Stimulated activated naive CD8-positive, alpha-beta T cell treated with anti-CD3 and anti-CD28 coated beads, Interleukin-15, amount 100 ng/mL, for 72 hours (primary cell): ENCODE measurements around the gene RAB3C.

Source experiments
- ATAC-seq: fragments of 150-1000 bp; cut with Tn5 transposase; 2 replicates; pipeline ENCODE4 v1.10.0; 2021; ENCODE audit warnings: mild to moderate bottlenecking, moderate library complexity
- DNase-seq, 2 donors: peaks; one replicate each; pipeline ENCODE4 v3.0.0; 2021 to 2022
- H3K27ac Mint-ChIP-seq, 2 donors: one replicate each; pipeline ENCODE4 v1.8.0; 2022; ENCODE audit warnings: mild to moderate bottlenecking in 2 of 2, mixed read lengths in 2 of 2, moderate library complexity in 2 of 2
- H3K27me3 Mint-ChIP-seq: one replicate; pipeline ENCODE4 v1.8.0; 2022; ENCODE audit warnings: mixed read lengths
- H3K4me1 Mint-ChIP-seq: one replicate; pipeline ENCODE4 v1.8.0; 2022; ENCODE audit warnings: mild to moderate bottlenecking, mixed read lengths
- H3K4me3 Mint-ChIP-seq, 2 donors: one replicate each; pipeline ENCODE4 v1.8.0; 2022; ENCODE audit warnings: mild to moderate bottlenecking in 2 of 2, mixed read lengths in 2 of 2, moderate library complexity in 1 of 2
- H3K9me3 Mint-ChIP-seq, 2 donors: one replicate each; pipeline ENCODE4 v1.8.0; 2022; ENCODE audit warnings: mixed read lengths in 2 of 2

The RAB3C gene

GRCh38 chr5:58718269-58718978 is 135.5 kb downstream of the RAB3C start:
- ATAC-seq = no peak
- Mint-ChIP-seq H3K9me3 (peaks cover 0 to 7% of the 10 kb centered on the region in 2 donors), H3K27me3 (no peaks in the 10 kb centered on the region)

DNA sequence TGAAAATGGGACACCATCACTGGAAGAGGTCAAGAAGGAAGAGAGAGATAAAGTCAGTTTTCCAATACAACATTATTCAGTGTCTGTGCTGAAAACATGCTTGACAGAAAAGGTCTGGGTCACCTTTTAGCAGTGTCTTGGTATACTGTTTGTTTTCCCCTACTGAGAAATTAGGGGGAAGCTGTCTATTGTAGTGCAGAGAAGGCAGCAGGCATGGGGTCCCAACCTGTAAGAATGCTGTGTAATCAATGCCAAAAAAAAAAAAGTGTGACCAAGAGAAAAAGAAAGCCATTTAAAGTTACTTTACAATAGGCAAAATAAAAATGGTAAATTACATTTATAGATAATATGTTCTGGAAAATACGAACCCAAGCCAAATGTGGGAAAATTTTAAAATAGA is 139.3 kb downstream of the RAB3C start:
- ATAC-seq (no peak), DNase-seq (no peak)
- H3K4me1 Mint-ChIP-seq = no peaks in the 10 kb centered on the region
- H3K4me3 Mint-ChIP-seq = no peak overlapping the region
- H3K27ac Mint-ChIP-seq = no peak overlapping the region
- H3K27me3 Mint-ChIP-seq = no peaks in the 10 kb centered on the region
- no peaks in the 10 kb centered on the region for H3K9me3 Mint-ChIP-seq

More at GRCh38 chr5:58718269-58718978, 135.5 kb downstream of the RAB3C start:
- H3K4me1 Mint-ChIP-seq = no peaks in the 10 kb centered on the region
- no peak for DNase-seq
- H3K4me3 Mint-ChIP-seq = no peak overlapping the region
- H3K27ac Mint-ChIP-seq = no peak overlapping the region

DNA sequence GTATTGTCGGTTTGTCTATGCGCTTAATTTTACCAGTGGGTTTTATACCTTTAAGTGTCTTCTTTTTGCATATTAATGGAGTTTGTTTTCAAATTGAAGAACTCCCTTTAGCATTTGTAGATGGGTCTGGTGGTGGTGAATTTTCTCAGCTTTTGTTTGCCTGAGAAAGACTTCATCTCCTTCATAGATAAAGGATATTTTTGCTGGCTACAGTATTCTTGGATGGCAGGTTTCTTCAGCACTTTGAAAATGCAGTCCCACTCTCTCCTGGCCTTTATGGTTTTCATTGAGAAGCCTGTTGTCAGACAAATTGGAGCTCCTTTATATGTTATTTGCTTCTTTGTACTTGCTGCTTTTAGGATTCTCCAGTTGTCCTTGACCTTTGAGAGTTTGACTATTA is 142.1 kb downstream of the RAB3C start:
- H3K27ac Mint-ChIP-seq = no peak overlapping the region
- H3K4me1 Mint-ChIP-seq = no peaks in the 10 kb centered on the region
- ATAC-seq (no peak), DNase-seq (no peak)
- no peaks in the 10 kb centered on the region for H3K9me3 Mint-ChIP-seq
- no peak overlapping the region for H3K4me3 Mint-ChIP-seq
- no peaks in the 10 kb centered on the region for H3K27me3 Mint-ChIP-seq

GRCh38 chr5:58731641-58732040 is 148.8 kb downstream of the RAB3C start:
- no peak for ATAC-seq
- H3K27me3 Mint-ChIP-seq = no peaks in the 10 kb centered on the region
- DNase-seq = no peak
- H3K27ac Mint-ChIP-seq = no peak overlapping the region
- H3K4me1 Mint-ChIP-seq = no peaks in the 10 kb centered on the region
- H3K9me3 Mint-ChIP-seq = no peaks in the 10 kb centered on the region
- no peak overlapping the region for H3K4me3 Mint-ChIP-seq

GRCh38 chr5:58735637-58736036 is 152.8 kb downstream of the RAB3C start:
- no peaks in the 10 kb centered on the region for H3K27me3 Mint-ChIP-seq

GRCh38 chr5:58736214-58736613 is 153.3 kb downstream of the RAB3C start:
- Mint-ChIP-seq H3K4me3 (no peak overlapping the region), H3K27ac (no peak overlapping the region), H3K27me3 (no peaks in the 10 kb centered on the region), H3K9me3 (no peaks in the 10 kb centered on the region), H3K4me1 (no peaks in the 10 kb centered on the region)
- no peak for DNase-seq
- no peak for ATAC-seq

More at GRCh38 chr5:58735637-58736036, 152.8 kb downstream of the RAB3C start:
- no peaks in the 10 kb centered on the region for H3K4me1 Mint-ChIP-seq
- H3K9me3 Mint-ChIP-seq = no peaks in the 10 kb centered on the region
- H3K27ac Mint-ChIP-seq = no peak overlapping the region
- no peak overlapping the region for H3K4me3 Mint-ChIP-seq
- ATAC-seq (no peak), DNase-seq (no peak)

GRCh38 chr5:58737671-58738070 is 154.8 kb downstream of the RAB3C start:
- no peaks in the 10 kb centered on the region for H3K9me3 Mint-ChIP-seq
- ATAC-seq = no peak

GRCh38 chr5:58738336-58738735 is 155.5 kb downstream of the RAB3C start:
- H3K27ac Mint-ChIP-seq = no peak overlapping the region
- H3K9me3 Mint-ChIP-seq = no peaks in the 10 kb centered on the region
- no peaks in the 10 kb centered on the region for H3K27me3 Mint-ChIP-seq
- ATAC-seq (no peak), DNase-seq (no peak)
- no peaks in the 10 kb centered on the region for H3K4me1 Mint-ChIP-seq
- no peak overlapping the region for H3K4me3 Mint-ChIP-seq

More at GRCh38 chr5:58737671-58738070, 154.8 kb downstream of the RAB3C start:
- DNase-seq = no peak
- Mint-ChIP-seq H3K27ac (no peak overlapping the region), H3K27me3 (no peaks in the 10 kb centered on the region), H3K4me1 (no peaks in the 10 kb centered on the region), H3K4me3 (no peak overlapping the region)

GRCh38 chr5:58739051-58739450 is 156.2 kb downstream of the RAB3C start:
- ATAC-seq (no peak), DNase-seq (no peak)
- Mint-ChIP-seq H3K27me3 (no peaks in the 10 kb centered on the region), H3K4me3 (no peak overlapping the region), H3K4me1 (no peaks in the 10 kb centered on the region), H3K27ac (no peak overlapping the region), H3K9me3 (no peaks in the 10 kb centered on the region)

GRCh38 chr5:58740956-58741355 is 158.1 kb downstream of the RAB3C start:
- Mint-ChIP-seq H3K27me3 (no peaks in the 10 kb centered on the region), H3K9me3 (no peaks in the 10 kb centered on the region), H3K27ac (no peak overlapping the region), H3K4me3 (no peak overlapping the region), H3K4me1 (no peaks in the 10 kb centered on the region)
- no peak for ATAC-seq
- no peak for DNase-seq

- Mint-ChIP-seq H3K4me1 (no peaks in the 10 kb centered on the region), H3K27ac (no peak overlapping the region), H3K9me3 (no peaks in the 10 kb centered on the region), H3K27me3 (no peaks in the 10 kb centered on the region), H3K4me3 (no peak overlapping the region)
- DNase-seq (no peak), ATAC-seq (no peak)
These were observed 162.5 kb downstream of the RAB3C start for GRCh38 chr5:58745350-58745749.

DNA sequence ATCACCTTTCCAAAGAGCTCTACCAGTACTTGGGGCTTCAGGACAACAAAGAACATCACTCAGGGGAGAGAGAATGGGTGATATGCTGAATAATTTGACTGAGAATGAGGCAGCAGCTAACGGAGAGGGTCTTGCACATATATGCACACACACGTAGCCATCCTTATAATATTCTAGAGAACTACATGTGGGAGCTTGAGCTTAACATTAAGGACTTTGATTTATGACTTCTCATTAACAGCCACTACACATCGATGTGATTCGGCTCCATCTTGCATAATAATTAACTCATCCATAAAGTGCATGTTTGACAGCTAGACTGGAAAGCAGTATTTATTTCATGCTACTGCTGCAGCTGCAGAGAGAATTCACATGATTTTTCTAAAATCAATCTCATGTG is 163.4 kb downstream of the RAB3C start:
- H3K4me3 Mint-ChIP-seq = no peak overlapping the region
- H3K4me1 Mint-ChIP-seq = no peaks in the 10 kb centered on the region
- DNase-seq (no peak), ATAC-seq (no peak)
- H3K27me3 Mint-ChIP-seq = no peaks in the 10 kb centered on the region
- H3K9me3 Mint-ChIP-seq = no peaks in the 10 kb centered on the region
- no peak overlapping the region for H3K27ac Mint-ChIP-seq

DNA sequence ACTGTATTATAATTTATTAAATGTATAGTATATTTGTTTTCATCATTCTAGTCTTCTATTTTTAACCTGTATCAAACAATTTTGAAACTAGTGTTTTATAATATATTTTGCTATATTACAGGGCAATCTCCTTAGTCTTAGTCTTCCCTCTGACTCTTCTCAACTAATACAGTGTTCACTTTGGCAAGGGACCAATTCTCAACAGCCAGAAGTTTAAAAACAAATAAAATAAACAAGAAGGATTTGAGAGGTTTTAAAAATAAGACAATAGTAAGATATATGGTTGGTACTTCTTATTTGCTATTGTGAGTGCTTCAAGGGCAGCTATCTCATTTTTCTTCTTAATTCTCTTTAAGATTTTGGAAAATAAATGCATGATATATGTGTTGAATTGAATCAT is 167.2 kb downstream of the RAB3C start:
- DNase-seq (no peak), ATAC-seq (no peak)
- Mint-ChIP-seq H3K27ac (no peak overlapping the region), H3K27me3 (peaks cover 12% of the 10 kb centered on the region), H3K9me3 (no peaks in the 10 kb centered on the region), H3K4me3 (no peak overlapping the region), H3K4me1 (no peaks in the 10 kb centered on the region)

DNA sequence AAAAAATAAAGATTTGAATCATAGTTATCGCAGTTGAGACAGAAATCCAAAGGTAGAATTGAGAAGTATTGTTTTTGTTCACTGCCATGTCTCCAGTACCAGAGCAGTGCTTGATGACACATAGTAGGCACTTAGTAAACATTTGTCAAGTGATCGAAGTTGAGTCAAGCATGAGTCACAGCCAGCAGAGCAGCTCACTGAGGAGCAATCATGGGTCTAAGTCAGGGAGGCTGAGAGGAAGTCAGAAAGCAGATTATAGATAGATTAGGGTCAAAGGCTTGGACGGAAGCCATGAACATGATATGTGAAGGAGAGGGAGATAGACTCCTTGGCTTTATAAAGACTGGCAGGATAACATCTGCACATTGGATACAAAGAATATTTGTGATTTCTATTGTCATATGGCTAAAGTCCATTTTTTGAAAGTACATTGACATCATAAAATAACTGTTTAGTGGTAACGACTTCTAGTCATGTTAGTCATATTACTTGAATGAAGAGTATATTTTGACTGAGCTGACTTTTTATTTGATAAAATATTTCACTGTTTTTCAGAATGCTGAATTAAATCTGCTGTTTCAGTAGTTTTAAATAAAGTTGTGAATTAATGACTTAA is 168.5 kb downstream of the RAB3C start:
- Mint-ChIP-seq H3K9me3 (no peaks in the 10 kb centered on the region), H3K27ac (no peak overlapping the region), H3K27me3 (peaks cover 16% of the 10 kb centered on the region), H3K4me3 (no peak overlapping the region), H3K4me1 (no peaks in the 10 kb centered on the region)
- no peak for ATAC-seq
- DNase-seq = no peak

GRCh38 chr5:58752104-58752503 is 169.2 kb downstream of the RAB3C start:
- H3K27ac Mint-ChIP-seq = no peak overlapping the region
- DNase-seq = no peak

GRCh38 chr5:58753446-58753845 is 170.6 kb downstream of the RAB3C start:
- H3K9me3 Mint-ChIP-seq = no peaks in the 10 kb centered on the region
- no peak overlapping the region for H3K4me3 Mint-ChIP-seq
- no peak overlapping the region for H3K27ac Mint-ChIP-seq
- no peak for DNase-seq
- H3K4me1 Mint-ChIP-seq = no peaks in the 10 kb centered on the region
- no peak for ATAC-seq
- peaks cover 16% of the 10 kb centered on the region for H3K27me3 Mint-ChIP-seq

More at GRCh38 chr5:58752104-58752503, 169.2 kb downstream of the RAB3C start:
- Mint-ChIP-seq H3K4me3 (no peak overlapping the region), H3K4me1 (no peaks in the 10 kb centered on the region), H3K27me3 (peaks cover 16% of the 10 kb centered on the region), H3K9me3 (no peaks in the 10 kb centered on the region)
- ATAC-seq = no peak

DNA sequence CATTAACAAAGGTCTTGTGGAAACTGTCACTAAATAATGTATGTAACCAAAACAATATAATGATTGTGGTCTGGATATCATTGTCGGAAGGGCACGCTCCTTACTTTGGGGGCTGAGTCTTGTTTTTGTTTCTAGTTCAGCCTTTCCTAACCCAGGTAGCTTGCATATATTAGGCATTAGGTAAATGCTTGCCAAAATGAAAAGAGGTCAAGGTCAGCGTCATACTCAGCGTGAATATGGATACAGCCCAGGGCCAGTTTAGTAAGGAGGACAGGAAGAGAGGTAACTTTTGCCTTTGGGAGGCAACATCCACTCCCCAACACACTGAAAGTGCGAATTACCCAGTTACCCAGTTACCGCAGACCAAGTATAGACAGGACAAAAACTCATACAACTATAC is 171.4 kb downstream of the RAB3C start:
- ATAC-seq (no peak), DNase-seq (no peak)
- Mint-ChIP-seq H3K4me1 (peaks cover 6% of the 10 kb centered on the region), H3K27me3 (peaks cover 16% of the 10 kb centered on the region), H3K27ac (no peak overlapping the region), H3K4me3 (no peak overlapping the region), H3K9me3 (no peaks in the 10 kb centered on the region)
